Neutrophil (primary cell): ENCODE measurements around the gene DENND5B.

Source experiments
- H3K27ac ChIP-seq: fragments of 200-600 bp; sonication (generic); 2 replicates; pipeline ENCODE4 v1.5.1; 2016; ENCODE audit warnings: mild to moderate bottlenecking, moderate library complexity
- H3K27me3 ChIP-seq: fragments of 200-600 bp; sonication (generic); 2 replicates; pipeline ENCODE4 v1.6.0; 2016; ENCODE audit warnings: mild to moderate bottlenecking
- H3K36me3 ChIP-seq: fragments of 200-600 bp; sonication (generic); 2 replicates; pipeline ENCODE4 v1.5.1; 2017
- H3K4me1 ChIP-seq, 2 experiments: fragments of 200-600 bp in 1 of 2; sonication (generic) in 1 of 2; 1 replicate in 1 of 2; 2 replicates in 1 of 2; pipeline versions ENCODE4 v1.5.1 to v1.6.1; 2013 to 2016; ENCODE audit warnings: low read depth in 1 of 2, low read length in 1 of 2, mild to moderate bottlenecking in 1 of 2, moderate library complexity in 1 of 2; ENCODE audit not compliant: control insufficient read depth in 1 of 2, insufficient read depth in 1 of 2
- H3K4me3 ChIP-seq, 2 experiments: fragments of 200-600 bp in 1 of 2; sonication (generic) in 1 of 2; 1 replicate in 1 of 2; 2 replicates in 1 of 2; pipeline ENCODE4 v1.5.1; 2013 to 2016; ENCODE audit warnings: low read depth in 1 of 2, low read length in 1 of 2, mild to moderate bottlenecking in 1 of 2, moderate library complexity in 1 of 2
- H3K9me3 ChIP-seq: fragments of 200-600 bp; sonication (generic); 2 replicates; pipeline ENCODE4 v1.5.1; 2016
- TF ChIP-seq, protein P1 (sequence below): fragments of 200-600 bp; sonication (generic); IDR thresholded peaks from 2 replicates; pipeline ENCODE4 v1.5.1; 2016; ENCODE audit warnings: antibody characterized with exemption

Gene DENND5B

DNA sequence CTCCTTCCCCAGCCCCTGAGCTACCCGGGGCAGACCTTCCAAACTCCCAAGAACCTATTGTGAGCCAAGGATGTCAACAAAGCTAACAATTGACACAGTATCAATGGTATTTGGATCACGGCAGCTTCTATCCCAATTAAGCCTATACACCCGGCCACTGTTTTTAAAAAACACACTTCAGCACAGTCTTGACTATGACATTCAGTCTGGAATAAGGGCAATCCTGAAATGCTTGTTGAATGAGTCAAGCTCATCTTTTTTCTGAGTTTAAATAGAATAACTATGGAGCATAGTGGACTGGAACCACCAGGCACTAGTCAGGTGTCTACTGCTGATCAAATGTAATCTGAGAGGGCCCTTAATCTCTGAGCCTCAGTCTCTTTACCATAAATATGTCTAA lies 5.7 kb downstream of the DENND5B start:
- TF ChIP-seq, protein P1, sequence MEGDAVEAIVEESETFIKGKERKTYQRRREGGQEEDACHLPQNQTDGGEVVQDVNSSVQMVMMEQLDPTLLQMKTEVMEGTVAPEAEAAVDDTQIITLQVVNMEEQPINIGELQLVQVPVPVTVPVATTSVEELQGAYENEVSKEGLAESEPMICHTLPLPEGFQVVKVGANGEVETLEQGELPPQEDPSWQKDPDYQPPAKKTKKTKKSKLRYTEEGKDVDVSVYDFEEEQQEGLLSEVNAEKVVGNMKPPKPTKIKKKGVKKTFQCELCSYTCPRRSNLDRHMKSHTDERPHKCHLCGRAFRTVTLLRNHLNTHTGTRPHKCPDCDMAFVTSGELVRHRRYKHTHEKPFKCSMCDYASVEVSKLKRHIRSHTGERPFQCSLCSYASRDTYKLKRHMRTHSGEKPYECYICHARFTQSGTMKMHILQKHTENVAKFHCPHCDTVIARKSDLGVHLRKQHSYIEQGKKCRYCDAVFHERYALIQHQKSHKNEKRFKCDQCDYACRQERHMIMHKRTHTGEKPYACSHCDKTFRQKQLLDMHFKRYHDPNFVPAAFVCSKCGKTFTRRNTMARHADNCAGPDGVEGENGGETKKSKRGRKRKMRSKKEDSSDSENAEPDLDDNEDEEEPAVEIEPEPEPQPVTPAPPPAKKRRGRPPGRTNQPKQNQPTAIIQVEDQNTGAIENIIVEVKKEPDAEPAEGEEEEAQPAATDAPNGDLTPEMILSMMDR, result no peak
- Histone ChIP-seq H3K4me1 (peaks cover 6 to 9% of the 10 kb centered on the region in 2 experiments), H3K4me3 (no peak overlapping the region), H3K27me3 (peaks cover 27% of the 10 kb centered on the region), H3K9me3 (no peaks in the 10 kb centered on the region), H3K36me3 (no peaks in the 10 kb centered on the region), H3K27ac (no peak overlapping the region)

DNA sequence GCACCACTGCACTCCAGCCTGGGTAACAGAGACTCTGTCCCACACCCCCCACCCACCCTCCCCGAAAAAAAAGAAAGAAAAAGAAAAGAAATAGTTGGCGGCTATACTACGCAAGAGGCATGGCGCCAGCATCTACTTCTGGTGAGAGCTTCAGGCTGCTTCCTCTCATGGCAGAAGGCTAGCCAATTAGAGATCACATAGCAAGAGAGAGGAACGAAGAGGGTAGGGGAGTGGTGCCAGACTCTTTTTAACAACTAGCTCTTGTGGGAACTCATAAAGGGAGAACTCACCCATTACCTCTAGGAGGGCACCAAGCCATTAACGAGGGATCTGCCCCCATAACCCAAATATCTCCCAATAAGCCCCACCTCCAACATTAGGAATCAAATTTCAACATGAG lies 6.2 kb downstream of the DENND5B start:
- TF ChIP-seq, protein P1, result no peak
- Histone ChIP-seq H3K4me3 (no peak overlapping the region), H3K27ac (no peak overlapping the region), H3K27me3 (peaks cover 22% of the 10 kb centered on the region), H3K36me3 (no peaks in the 10 kb centered on the region), H3K9me3 (no peaks in the 10 kb centered on the region), H3K4me1 (peaks cover 3 to 4% of the 10 kb centered on the region in 2 experiments)

DNA sequence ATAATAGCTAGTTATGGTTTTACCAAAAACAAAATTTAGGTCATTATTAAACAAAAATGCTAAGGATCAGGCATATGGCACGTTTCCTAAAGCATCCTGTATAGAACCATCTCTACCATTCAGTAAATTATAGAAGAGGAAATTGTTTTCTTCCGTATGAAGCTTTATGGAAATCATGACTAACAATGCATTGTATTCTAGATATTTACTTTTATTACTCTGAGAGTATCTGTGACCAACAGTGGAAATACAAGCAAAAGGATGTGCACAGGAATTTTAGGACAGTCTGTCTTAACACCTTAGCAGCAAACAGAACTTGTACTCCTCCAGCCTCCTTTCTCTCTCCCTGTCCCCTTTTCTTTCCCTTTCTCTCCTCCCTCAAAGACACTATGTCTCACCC lies 7.1 kb downstream of the DENND5B start:
- TF ChIP-seq, protein P1, result no peak
- H3K4me3 ChIP-seq, result no peak overlapping the region
- no peak overlapping the region for H3K27ac ChIP-seq
- H3K9me3 ChIP-seq, result no peaks in the 10 kb centered on the region
- H3K27me3 ChIP-seq, result peaks cover 13% of the 10 kb centered on the region
- no peaks in the 10 kb centered on the region for H3K4me1 ChIP-seq
- H3K36me3 ChIP-seq, result no peaks in the 10 kb centered on the region

DNA sequence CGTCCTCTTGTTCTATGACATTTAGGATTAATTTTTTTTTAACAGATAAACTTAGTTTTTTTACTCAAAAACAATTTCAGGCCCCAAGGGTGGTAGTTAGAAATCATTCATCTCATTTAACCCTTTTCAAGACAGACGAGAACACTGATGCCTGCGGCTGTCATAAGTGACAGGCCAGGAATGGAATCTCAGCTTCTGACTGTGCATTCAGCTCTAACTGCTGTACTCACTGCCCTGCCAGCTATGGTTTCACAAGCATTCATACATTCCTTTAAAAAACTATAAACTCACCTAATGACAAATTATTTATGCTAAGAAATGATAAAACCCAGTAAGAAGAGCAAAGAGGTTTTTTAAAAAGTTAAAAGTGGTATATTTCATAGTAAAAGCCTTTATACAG lies 8.8 kb downstream of the DENND5B start:
- Histone ChIP-seq H3K4me1 (no peaks in the 10 kb centered on the region), H3K27ac (no peak overlapping the region)

DNA sequence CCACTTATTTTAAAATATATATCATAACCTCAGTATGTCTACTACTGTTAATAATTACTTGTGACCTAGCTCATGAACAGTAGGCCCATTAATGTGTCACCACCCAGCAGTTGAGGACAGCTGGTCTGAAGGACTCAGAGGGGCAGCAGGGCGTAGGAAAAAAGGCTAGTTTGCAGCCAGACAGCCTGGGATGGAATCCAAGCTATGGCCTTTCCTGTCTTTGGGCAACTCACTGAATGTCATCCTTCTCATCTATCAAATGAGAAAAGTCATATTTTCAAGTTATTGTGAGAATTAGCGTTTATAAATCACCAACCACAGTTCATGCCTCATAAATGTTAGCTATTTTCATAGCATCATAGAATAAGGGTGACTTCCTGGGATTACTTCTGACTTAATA lies 12.3 kb downstream of the DENND5B start:
- H3K9me3 ChIP-seq, result no peaks in the 10 kb centered on the region
- H3K36me3 ChIP-seq, result no peaks in the 10 kb centered on the region
- H3K4me3 ChIP-seq, result no peak overlapping the region
- no peaks in the 10 kb centered on the region for H3K4me1 ChIP-seq
- H3K27ac ChIP-seq, result no peak overlapping the region
- H3K27me3 ChIP-seq, result no peaks in the 10 kb centered on the region
- TF ChIP-seq, protein P1, result no peak

More for the DNA sequence above, 8.8 kb downstream of the DENND5B start:
- Histone ChIP-seq H3K4me3 (no peak overlapping the region), H3K9me3 (no peaks in the 10 kb centered on the region), H3K36me3 (no peaks in the 10 kb centered on the region), H3K27me3 (no peaks in the 10 kb centered on the region)
- TF ChIP-seq, protein P1, result no peak
